Astrocyte (in vitro differentiated cells and primary cell): ENCODE results near the gene TMC2. TPM values are rescaled to one million over a fixed set of nuclear protein-coding genes. Genes with fewer than 3 reads are reported as not detected.
"Not testable (repeated sequence)": the region's sequence is repeated elsewhere in the genome, so short reads cannot be mapped to it uniquely, and the experiment has no call there.

Source experiments
- DNase-seq: peaks from one replicate; pipeline ENCODE4 v3.0.0-alpha.2; 2010; ENCODE audit warnings: low read depth
- FAIRE-seq: peaks from 2 replicates; lab custom pipeline; 2011; peaks lifted over from hg19 to GRCh38; lab: Jason Lieb, UNC
- H2AFZ ChIP-seq: 2 replicates; pipeline ENCODE4 v1.6.0; 2012; ENCODE audit warnings: low read depth, low read length, inconsistent platforms
- H3K27ac ChIP-seq: 2 replicates; pipeline ENCODE4 v1.5.1; 2011; ENCODE audit warnings: low read depth, low read length, inconsistent platforms
- H3K27me3 ChIP-seq: 2 replicates; pipeline ENCODE4 v1.6.0; 2011; ENCODE audit warnings: low read length, inconsistent platforms; ENCODE audit not compliant: insufficient read depth
- H3K36me3 ChIP-seq: 2 replicates; pipeline ENCODE4 v1.5.1; 2011; ENCODE audit warnings: low read length, inconsistent platforms; ENCODE audit not compliant: insufficient read depth
- H3K4me1 ChIP-seq: 2 replicates; pipeline ENCODE4 v1.5.1; 2011; ENCODE audit warnings: low read length, inconsistent platforms; ENCODE audit not compliant: insufficient read depth
- H3K4me2 ChIP-seq: 2 replicates; pipeline ENCODE4 v1.6.0; 2012; ENCODE audit warnings: low read length, inconsistent platforms
- H3K4me3 ChIP-seq: 2 replicates; pipeline ENCODE4 v1.5.1; 2011; ENCODE audit warnings: low read depth, mild to moderate bottlenecking, low read length, inconsistent platforms; ENCODE audit not compliant: insufficient read depth
- H3K79me2 ChIP-seq: 2 replicates; pipeline ENCODE4 v1.6.0; 2012; ENCODE audit warnings: mild to moderate bottlenecking, low read length, inconsistent platforms; ENCODE audit not compliant: insufficient read depth
- H3K9ac ChIP-seq: 2 replicates; pipeline ENCODE4 v1.6.0; 2012; ENCODE audit warnings: mild to moderate bottlenecking, low read length, inconsistent platforms
- H3K9me3 ChIP-seq: 2 replicates; pipeline ENCODE4 v1.5.1; 2012; ENCODE audit warnings: low read depth, mild to moderate bottlenecking, low read length, inconsistent platforms; ENCODE audit not compliant: insufficient read depth
- H4K20me1 ChIP-seq: 2 replicates; pipeline ENCODE4 v1.6.0; 2012; ENCODE audit warnings: low read length, inconsistent platforms; ENCODE audit not compliant: insufficient read depth
- H3K27ac Mint-ChIP-seq: one replicate; pipeline ENCODE4 v1.8.0; 2021; ENCODE audit warnings: mild to moderate bottlenecking, mixed read lengths; ENCODE audit not compliant: unreplicated experiment
- H3K27me3 Mint-ChIP-seq: one replicate; pipeline ENCODE4 v1.8.0; 2021; ENCODE audit warnings: low read depth, mixed read lengths; ENCODE audit not compliant: unreplicated experiment
- H3K36me3 Mint-ChIP-seq: one replicate; pipeline ENCODE4 v1.8.0; 2021; ENCODE audit warnings: low read depth, mixed read lengths; ENCODE audit not compliant: unreplicated experiment
- H3K4me1 Mint-ChIP-seq: one replicate; pipeline ENCODE4 v1.8.0; 2021; ENCODE audit warnings: low read depth, mixed read lengths; ENCODE audit not compliant: unreplicated experiment
- H3K4me3 Mint-ChIP-seq: one replicate; pipeline ENCODE4 v1.8.0; 2021; ENCODE audit warnings: mild to moderate bottlenecking, moderate library complexity, mixed read lengths; ENCODE audit not compliant: unreplicated experiment
- H3K9me3 Mint-ChIP-seq: one replicate; pipeline ENCODE4 v1.8.0; 2021; ENCODE audit warnings: mild to moderate bottlenecking, mixed read lengths; ENCODE audit not compliant: unreplicated experiment
- EZH2 ChIP-seq: IDR thresholded peaks from 2 replicates; pipeline ENCODE4 v1.6.1; 2012; ENCODE audit warnings: mild to moderate bottlenecking, low read length, inconsistent platforms; ENCODE audit not compliant: insufficient read depth
- total RNA-seq: library from RNA; stranded (reverse); gene quantifications from 2 replicates; pipeline ENCODE4 v1.2.1, GENCODE V29; 2021
- TF ChIP-seq, protein P1 (sequence below): IDR thresholded peaks from 2 replicates; pipeline ENCODE4 v1.5.1; 2011; ENCODE audit warnings: low read depth, mild to moderate bottlenecking, inconsistent platforms, low read length, moderate library complexity; ENCODE audit not compliant: insufficient read depth

Gene TMC2
- total RNA-seq, 1 donor from 2014 or later = not detected

DNA sequence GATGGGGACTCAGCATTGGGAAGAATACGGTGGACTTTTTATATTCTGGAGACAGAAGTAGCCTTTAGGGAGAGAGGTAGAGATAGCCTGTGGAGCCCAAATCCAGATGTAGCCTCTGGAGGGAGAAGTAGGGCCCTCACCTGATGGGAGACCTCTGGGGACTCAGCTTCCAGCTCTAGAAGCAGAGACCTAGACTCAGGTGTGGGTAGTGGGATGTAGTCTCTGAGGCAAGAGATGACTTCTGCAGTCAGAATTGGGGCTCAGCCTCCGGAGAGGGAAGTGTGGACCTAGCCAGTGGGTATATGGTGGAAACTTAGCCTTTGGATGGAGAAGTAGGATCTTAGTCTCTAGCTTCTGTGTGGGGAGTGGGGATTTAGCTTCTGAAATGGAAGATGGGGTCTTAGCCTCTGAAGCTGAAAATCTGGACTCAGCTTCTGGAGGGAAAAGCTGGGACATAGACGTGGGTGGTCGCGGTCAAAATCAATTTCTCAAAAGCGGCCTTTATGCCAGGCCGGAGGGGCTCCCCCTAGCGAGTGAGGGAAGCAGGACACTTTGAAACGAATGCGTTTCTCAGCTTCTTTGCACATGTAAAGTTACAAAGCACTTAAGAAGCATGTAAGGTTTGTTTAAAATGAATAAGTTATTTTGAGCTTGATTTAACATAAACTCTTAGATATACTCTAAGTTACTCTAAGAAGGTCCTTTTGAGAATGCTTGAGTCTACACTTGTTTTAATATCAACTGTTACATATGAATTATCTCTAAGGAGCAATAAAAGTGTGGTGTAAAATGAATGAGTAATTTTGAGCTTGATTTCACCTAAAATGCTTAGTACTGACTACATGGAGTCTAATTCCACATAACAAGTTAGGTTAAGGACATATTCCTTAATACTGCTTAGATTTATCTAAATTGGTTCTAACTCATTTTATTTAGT lies 14.7 kb upstream of the TMC2 start:
- Histone ChIP-seq H3K27ac (no peak overlapping the region), H3K27me3 (no peaks in the 10 kb centered on the region), H3K4me3 (no peak overlapping the region), H2AFZ (peak overlapping the region; percentile 33), H3K36me3 (no peaks in the 10 kb centered on the region), H3K4me1 (peaks cover 7% of the 10 kb centered on the region), H3K79me2 (no peaks in the 10 kb centered on the region), H3K9ac (no peak overlapping the region), H3K4me2 (no peak overlapping the region), H3K9me3 (no peaks in the 10 kb centered on the region), H4K20me1 (no peaks in the 10 kb centered on the region)
- FAIRE-seq = no peak
- peak overlapping the region; percentile 40 for H3K4me3 Mint-ChIP-seq
- no peaks in the 10 kb centered on the region for H3K36me3 Mint-ChIP-seq
- H3K9me3 Mint-ChIP-seq = peaks cover 3% of the 10 kb centered on the region
- no peak overlapping the region for H3K27ac Mint-ChIP-seq
- H3K4me1 Mint-ChIP-seq = peaks cover 3% of the 10 kb centered on the region
- no peak for DNase-seq
- no peak for TF ChIP-seq EZH2
- TF ChIP-seq, protein P1, sequence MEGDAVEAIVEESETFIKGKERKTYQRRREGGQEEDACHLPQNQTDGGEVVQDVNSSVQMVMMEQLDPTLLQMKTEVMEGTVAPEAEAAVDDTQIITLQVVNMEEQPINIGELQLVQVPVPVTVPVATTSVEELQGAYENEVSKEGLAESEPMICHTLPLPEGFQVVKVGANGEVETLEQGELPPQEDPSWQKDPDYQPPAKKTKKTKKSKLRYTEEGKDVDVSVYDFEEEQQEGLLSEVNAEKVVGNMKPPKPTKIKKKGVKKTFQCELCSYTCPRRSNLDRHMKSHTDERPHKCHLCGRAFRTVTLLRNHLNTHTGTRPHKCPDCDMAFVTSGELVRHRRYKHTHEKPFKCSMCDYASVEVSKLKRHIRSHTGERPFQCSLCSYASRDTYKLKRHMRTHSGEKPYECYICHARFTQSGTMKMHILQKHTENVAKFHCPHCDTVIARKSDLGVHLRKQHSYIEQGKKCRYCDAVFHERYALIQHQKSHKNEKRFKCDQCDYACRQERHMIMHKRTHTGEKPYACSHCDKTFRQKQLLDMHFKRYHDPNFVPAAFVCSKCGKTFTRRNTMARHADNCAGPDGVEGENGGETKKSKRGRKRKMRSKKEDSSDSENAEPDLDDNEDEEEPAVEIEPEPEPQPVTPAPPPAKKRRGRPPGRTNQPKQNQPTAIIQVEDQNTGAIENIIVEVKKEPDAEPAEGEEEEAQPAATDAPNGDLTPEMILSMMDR = peak; percentile 88
- peaks cover 25% of the 10 kb centered on the region for H3K27me3 Mint-ChIP-seq

DNA sequence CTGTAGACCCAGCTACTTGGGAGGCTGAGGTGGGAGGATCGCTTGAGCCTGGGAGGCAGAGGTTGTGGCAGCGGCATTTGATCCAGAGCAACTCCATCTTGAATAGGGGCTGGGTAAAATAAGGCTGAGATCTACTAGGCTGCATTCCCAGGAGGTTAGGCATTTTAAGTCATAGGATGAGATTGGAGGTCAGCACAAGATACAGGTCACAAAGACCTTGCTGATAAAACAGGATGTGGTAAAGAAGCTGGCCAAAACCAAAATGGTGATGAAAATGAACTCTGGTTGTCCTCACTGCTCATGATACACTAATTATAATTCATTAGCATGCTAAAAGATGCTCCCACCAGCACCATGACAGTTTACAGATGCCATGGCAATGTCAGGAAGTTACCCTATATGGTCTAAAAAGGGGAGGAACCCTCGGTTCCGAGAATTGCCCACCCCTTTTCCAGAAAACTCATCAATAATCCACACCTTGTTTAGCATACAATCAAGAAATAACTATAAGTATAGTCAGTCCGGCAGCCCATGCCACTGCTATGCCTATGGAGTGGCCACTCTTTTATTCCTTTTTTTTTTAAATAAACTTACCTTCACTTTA lies 13.4 kb upstream of the TMC2 start:
- H3K9me3 ChIP-seq, H3K79me2 ChIP-seq, H3K9ac ChIP-seq, H3K4me1 ChIP-seq, H3K27ac ChIP-seq, H2AFZ ChIP-seq, H4K20me1 ChIP-seq, H3K9me3 Mint-ChIP-seq, H3K36me3 Mint-ChIP-seq, H3K27ac Mint-ChIP-seq, H3K4me3 ChIP-seq, H3K4me2 ChIP-seq, DNase-seq, H3K27me3 ChIP-seq, H3K36me3 ChIP-seq, H3K4me1 Mint-ChIP-seq: not testable (repeated sequence)
- FAIRE-seq = peak; percentile 52
- Mint-ChIP-seq H3K4me3 (peak overlapping the region; percentile 66), H3K27me3 (peaks cover 35% of the 10 kb centered on the region)

DNA sequence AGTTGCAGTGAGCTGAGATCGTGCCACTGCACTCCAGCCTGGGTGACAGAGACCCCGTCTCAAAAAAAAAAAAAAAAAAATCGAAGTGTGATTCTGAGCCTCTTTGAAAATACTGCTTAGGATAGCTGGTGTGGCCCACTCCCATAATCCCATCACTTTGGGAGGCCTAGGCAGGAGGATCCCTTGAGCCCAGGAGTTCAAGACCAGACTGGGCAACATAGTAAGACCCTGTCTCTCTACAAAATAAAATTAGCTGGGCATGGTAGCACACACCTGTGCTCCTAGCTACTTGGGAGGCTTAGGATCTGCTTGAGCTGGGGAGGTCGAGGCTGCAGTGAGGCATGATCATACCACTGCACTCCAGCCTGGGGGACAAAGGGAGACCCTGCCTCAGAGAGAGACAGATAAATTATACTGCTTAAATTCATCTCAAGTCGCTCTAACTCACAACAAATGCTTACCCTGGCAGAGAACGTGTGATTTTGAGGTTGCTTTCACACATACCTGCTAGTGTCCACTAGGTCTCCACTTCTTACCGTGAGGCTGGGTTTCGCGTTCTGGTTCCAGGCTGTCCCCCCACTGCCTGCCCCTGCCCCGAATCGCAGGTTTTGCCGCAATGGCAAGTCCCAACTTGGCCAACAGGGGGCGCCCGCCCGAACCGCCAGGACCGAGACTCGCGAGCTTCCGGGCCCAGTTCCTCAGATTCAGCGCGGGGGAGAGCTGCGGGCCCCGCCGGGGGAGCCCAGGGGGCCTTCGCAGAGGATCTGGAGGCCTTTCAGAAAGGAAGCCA lies 12.3 kb upstream of the TMC2 start:
- peaks cover 43% of the 10 kb centered on the region for H3K27me3 Mint-ChIP-seq
- peak overlapping the region; percentile 73 for H3K27ac ChIP-seq

More for the DNA sequence above, 12.3 kb upstream of the TMC2 start:
- Histone ChIP-seq H3K4me1 (peaks cover 7% of the 10 kb centered on the region), H3K9me3 (no peaks in the 10 kb centered on the region), H3K36me3 (no peaks in the 10 kb centered on the region), H3K9ac (peak overlapping the region; percentile 93), H2AFZ (peak overlapping the region; percentile 89), H3K27me3 (peaks cover 3% of the 10 kb centered on the region), H3K4me2 (peak overlapping the region; percentile 96), H4K20me1 (no peaks in the 10 kb centered on the region), H3K4me3 (peak overlapping the region; percentile 75), H3K79me2 (no peaks in the 10 kb centered on the region)
- H3K4me1 Mint-ChIP-seq = peaks cover 1% of the 10 kb centered on the region
- FAIRE-seq = no peak
- TF ChIP-seq EZH2 = no peak
- TF ChIP-seq, protein P1 = peak; percentile 75
- H3K9me3 Mint-ChIP-seq = peaks cover under 1% of the 10 kb centered on the region
- no peaks in the 10 kb centered on the region for H3K36me3 Mint-ChIP-seq
- H3K27ac Mint-ChIP-seq = no peak overlapping the region
- peak overlapping the region; percentile 89 for H3K4me3 Mint-ChIP-seq
- DNase-seq = peak; percentile 31
